ENCODE measurements around the gene CYB561D2. TPM values are rescaled to one million over a fixed set of nuclear protein-coding genes. Genes with fewer than 3 reads are reported as not detected.
A peak's percentile ranks its signal among the peaks of the same experiment; 100 is the strongest.

CYB561D2 gene
- total and polyA plus RNA-seq, 2 donors (not counting 3 experiments of a cell fraction or from before 2014, with no cell fraction given) = 13.6 to 46.0 TPM

DNA sequence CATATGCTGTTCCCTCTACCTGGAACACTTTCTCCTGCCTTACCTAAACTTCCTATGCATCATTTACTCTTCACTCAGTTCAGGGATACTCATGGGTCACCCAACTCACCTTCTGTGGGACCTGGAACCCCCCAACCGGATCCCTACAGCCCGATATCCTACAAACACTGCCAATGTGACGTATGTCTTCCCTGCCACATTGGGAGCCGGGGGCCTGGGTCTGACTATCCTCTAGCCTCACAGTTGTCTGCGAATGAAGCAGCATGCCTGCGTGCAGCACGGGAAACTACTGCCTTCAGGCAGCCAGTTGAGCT, 492 bp upstream of the CYB561D2 start:
- H3K9ac ChIP-seq (replicated peaks; ENCODE audit: extremely low read depth, insufficient read depth, low read length) = peak overlapping the region; percentile 33
- H3K9me3 ChIP-seq (replicated peaks; ENCODE audit: control insufficient read depth, insufficient read depth, low read length) = no peaks in the 10 kb centered on the region
- no peak overlapping the region for H3K27ac ChIP-seq (ENCODE audit: insufficient read depth, low read depth, low read length)
- no peaks in the 10 kb centered on the region for H3K27me3 ChIP-seq (ENCODE audit: control insufficient read depth in 2 of 2, insufficient read depth in 2 of 2, low read length in 2 of 2)
- no peak for DNase-seq (ENCODE audit: low read depth, low spot score)
- no peaks in the 10 kb centered on the region for H3K9me1 ChIP-seq (replicated peaks; ENCODE audit: control insufficient read depth, extremely low read depth, insufficient read depth, low read length)
- H3K36me3 ChIP-seq (ENCODE audit: control insufficient read depth in 2 of 2, extremely low read depth in 1 of 2, insufficient read depth in 2 of 2, low read length in 2 of 2) = peaks cover 8 to 26% of the 10 kb centered on the region in 2 experiments
- peak overlapping the region; percentile 33 for H2AFZ ChIP-seq (ENCODE audit: low read depth, low read length)
- dilution Hi-C loops (cut with MboI; ENCODE audit: extremely low pct_ligation_motif_present, low sequenced_read_pairs) (no loop called here), intact Hi-C loops (cut with micrococcal nuclease) (no loop called here)
- ChIA-PET CTCF (interaction anchor here (1.1 to 7.7 kb wide), 8 partner anchors 10 to 262 kb away, joined by 3 to 165 read pairs (median 5); partner anchors contain the start of gene TMEM115), POLR2A (interaction anchor here (0.9 kb wide), 1 partner anchor 174 kb away, joined by 3 read pairs; no protein-coding TSS in a partner anchor)
- peaks cover 20% of the 10 kb centered on the region for H3K4me1 ChIP-seq (ENCODE audit: control insufficient read depth, extremely low read depth, insufficient read depth, low read length)
- no peak for TF ChIP-seq FOS (IDR thresholded peaks at IDR 0.05; ENCODE audit: borderline replicate concordance, insufficient read depth, low read length)
- TF ChIP-seq, protein P1, sequence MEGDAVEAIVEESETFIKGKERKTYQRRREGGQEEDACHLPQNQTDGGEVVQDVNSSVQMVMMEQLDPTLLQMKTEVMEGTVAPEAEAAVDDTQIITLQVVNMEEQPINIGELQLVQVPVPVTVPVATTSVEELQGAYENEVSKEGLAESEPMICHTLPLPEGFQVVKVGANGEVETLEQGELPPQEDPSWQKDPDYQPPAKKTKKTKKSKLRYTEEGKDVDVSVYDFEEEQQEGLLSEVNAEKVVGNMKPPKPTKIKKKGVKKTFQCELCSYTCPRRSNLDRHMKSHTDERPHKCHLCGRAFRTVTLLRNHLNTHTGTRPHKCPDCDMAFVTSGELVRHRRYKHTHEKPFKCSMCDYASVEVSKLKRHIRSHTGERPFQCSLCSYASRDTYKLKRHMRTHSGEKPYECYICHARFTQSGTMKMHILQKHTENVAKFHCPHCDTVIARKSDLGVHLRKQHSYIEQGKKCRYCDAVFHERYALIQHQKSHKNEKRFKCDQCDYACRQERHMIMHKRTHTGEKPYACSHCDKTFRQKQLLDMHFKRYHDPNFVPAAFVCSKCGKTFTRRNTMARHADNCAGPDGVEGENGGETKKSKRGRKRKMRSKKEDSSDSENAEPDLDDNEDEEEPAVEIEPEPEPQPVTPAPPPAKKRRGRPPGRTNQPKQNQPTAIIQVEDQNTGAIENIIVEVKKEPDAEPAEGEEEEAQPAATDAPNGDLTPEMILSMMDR (IDR thresholded peaks at IDR 0.05; ENCODE audit: extremely low read depth in 1 of 2, insufficient read depth in 1 of 2, low read depth in 1 of 2, low read length in 2 of 2) = no peak
- TF ChIP-seq MYC (IDR thresholded peaks at IDR 0.05; ENCODE audit: low read depth, low read length) = no peak
- TF ChIP-seq POLR2AphosphoS5 (IDR thresholded peaks at IDR 0.05; ENCODE audit: insufficient read depth, low read depth, low read length) = no peak
- no peak for TF ChIP-seq GATA2 (IDR thresholded peaks at IDR 0.05; ENCODE audit: insufficient read depth, insufficient read length, low read depth, low read length)
- no peak for TF ChIP-seq JUN (IDR thresholded peaks at IDR 0.05; ENCODE audit: borderline replicate concordance, insufficient read depth, insufficient read length, low read depth)
- TF ChIP-seq, protein P2, sequence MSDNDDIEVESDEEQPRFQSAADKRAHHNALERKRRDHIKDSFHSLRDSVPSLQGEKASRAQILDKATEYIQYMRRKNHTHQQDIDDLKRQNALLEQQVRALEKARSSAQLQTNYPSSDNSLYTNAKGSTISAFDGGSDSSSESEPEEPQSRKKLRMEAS (IDR thresholded peaks at IDR 0.05; ENCODE audit: insufficient read depth, insufficient read length) = no peak
- no peak for TF ChIP-seq POLR2A (IDR thresholded peaks at IDR 0.05; ENCODE audit: low read depth, low read length)
- TF ChIP-seq EZH2 (IDR thresholded peaks at IDR 0.05; ENCODE audit: borderline replicate concordance, low read depth, low read length, severe bottlenecking) = no peak
- H3K4me3 ChIP-seq (replicated peaks in 1 of 3; ENCODE audit: insufficient read depth in 1 of 3, low read depth in 1 of 3, low read length in 3 of 3) = peak overlapping the region; percentile 19 to 77 (median 40)
- no TSS peak for BruUV-seq (replicated peaks)
- no peaks in the 10 kb centered on the region for H4K20me1 ChIP-seq (replicated peaks; ENCODE audit: control insufficient read depth, extremely low read depth, insufficient read depth, low read length)
- peaks cover 3% of the 10 kb centered on the region for H3K79me2 ChIP-seq (ENCODE audit: control insufficient read depth, insufficient read depth, low read length)
- H3K4me2 ChIP-seq (ENCODE audit: insufficient read depth, low read length) = peak overlapping the region; percentile 67
- no peak for FAIRE-seq
